HG03139 (cell line): ENCODE data around the gene SHD.
A peak's percentile ranks its signal among the peaks of the same experiment; 100 is the strongest.
"Not testable (repeated sequence)": the region's sequence is repeated elsewhere in the genome, so short reads cannot be mapped to it uniquely, and the experiment has no call there.

ENCODE experiments used
- ATAC-seq: cut with Tn5 transposase; IDR thresholded peaks from one replicate; pipeline ENCODE4 v1.9.1; 2021; ENCODE audit not compliant: unreplicated experiment

The SHD gene

GRCh38 chr19:4326215-4326836, 47.3 kb downstream of the SHD start:
- ATAC-seq = no peak

DNA sequence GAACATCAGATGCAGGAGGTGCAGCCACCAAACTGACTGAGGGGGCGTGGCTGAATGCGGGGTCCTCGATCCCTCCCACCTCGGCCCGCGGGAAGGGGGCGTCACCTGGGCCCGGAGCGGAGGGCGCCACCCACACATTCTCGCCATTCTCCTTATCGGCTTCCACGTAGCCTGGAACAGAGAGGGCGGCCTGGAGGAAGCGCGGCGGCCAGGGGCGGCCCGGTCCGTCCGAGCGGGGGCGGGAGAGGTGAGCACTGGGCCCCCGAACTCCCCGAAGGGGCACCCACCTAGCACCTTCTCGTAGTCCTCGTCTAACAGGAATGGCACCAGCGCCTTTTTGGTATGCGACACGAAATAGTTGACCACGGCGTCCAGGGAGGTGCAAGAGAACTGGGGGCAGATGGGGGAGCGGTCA, 47.8 kb downstream of the SHD start:
- ATAC-seq = no peak

- no peak for ATAC-seq
These were observed 48.3 kb downstream of the SHD start for GRCh38 chr19:4327252-4327876.

DNA sequence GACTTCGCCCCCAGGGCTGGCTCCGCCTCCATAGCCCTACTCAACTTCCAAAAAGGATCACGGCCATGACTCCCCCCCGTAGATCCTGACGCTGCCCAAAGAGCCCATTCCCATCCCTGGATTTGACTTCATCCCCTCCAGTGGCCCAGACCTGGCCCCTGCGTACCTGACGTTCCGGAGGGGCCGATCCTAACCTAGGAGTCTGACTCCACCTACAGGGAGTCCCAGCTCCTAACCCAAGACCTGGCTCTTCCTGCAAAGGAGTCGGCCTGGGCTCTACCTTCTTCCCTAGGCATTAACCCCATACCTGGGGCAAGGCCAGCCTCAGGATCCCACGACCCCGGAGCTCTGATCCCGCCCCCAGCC, 48.8 kb downstream of the SHD start:
- no peak for ATAC-seq

GRCh38 chr19:4328243-4328990, 49.4 kb downstream of the SHD start:
- peak; percentile 66 for ATAC-seq

DNA sequence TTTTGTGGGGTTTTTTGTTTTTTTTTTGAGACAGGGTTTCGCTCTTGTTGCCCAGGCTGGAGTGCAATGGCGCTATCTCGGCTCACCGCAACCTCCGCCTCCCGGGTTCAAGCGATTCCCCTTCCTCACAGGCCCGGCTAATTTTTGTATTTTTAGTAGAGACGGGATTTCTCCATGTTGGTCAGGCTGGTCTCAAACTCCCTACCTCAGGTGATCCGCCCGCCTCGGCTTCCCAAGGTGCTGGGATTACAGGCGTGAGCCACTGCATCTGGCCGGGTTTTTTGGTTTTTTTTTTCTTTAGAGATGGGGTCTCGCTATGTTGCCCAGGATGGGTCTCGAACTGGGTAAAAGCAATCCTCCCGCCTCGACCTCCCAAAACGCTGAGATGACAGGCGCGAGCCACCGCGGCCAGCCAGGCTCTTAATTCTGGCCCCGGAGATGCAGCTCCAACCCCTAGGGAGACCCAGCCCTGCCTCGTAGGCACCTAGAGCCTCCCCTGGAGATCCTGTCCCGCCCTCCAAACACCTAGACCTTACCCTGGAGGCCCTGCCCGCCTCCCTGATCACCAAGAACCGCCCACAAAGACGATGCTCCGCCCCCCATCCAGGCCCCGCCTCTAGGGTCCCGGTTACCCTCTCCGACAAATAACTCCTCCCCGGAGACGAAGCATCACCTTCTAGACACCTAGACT, 50.1 kb downstream of the SHD start:
- ATAC-seq = not testable (repeated sequence)

- no peak for ATAC-seq
These were observed 50.8 kb downstream of the SHD start for GRCh38 chr19:4329858-4330257.

GRCh38 chr19:4334929-4335570, 56.0 kb downstream of the SHD start:
- no peak for ATAC-seq

- no peak for ATAC-seq
These were observed 58.9 kb downstream of the SHD start for GRCh38 chr19:4337906-4338440.

GRCh38 chr19:4338441-4339355, 59.6 kb downstream of the SHD start, which contains the start of gene STAP2:
Gene STAP2 (minus strand): TSS chr19:4338827. CDS start chr19:4338753, 74 bp downstream.
- ATAC-seq = no peak
